Epidermal melanocyte (primary cell): ENCODE data around the gene KIF19.

ENCODE experiments used
- DNase-seq: peaks from one replicate; pipeline ENCODE4 v3.0.0; 2011; ENCODE audit warnings: low spot score; ENCODE audit not compliant: insufficient read length

Gene KIF19

DNA sequence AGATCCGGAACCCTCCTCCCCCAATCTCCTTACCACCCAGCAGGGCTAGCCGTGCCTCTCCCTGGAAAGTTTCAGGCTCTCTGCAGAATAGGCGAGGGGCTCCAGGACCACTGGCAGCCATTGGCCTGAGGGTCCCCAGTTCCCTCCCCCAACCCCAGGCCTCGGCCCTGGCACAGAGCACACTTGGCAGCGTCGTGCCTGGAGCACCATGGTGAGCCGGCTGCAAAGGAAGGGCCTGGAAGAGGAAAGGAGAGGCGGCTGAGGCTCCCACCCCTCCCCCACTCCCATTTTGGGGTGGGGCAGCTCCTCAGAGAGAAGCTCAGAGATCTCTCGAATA is 36.0 kb downstream of the KIF19 start:
- DNase-seq: no peak

DNA sequence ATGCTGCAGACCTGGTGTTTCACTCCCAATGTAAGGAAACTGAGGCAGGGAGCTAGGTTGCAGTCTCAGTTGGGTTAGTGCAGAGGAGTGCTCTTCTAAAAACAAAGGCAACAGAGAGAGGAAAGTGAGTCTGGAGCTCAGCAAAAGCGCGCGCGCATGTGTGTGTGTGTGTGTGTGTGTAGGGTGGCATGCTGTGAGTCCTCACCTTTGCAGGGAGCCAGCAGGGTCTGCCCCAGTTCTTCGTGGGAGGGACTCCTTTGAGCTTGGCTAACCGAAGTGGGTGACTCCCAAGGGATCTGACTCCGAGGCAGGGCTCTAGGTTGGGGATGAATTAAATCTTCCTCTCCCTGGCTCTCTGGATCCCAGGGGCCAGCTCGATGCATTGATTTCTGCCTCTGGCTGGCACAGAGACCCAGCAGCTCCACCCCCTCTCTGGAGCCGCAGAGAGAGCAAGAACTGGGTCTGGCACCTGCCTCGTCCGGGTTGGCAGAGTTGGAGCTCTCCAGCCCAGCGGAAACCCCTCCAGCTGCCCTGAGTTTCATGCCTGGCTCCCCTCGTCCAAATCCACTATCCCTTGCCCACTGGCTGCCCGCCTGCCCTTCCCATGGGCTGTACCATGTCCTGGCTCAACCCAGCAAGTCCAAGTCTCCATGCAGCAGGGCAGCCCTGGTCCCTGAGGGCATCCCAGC is 36.9 kb downstream of the KIF19 start:
- no peak for DNase-seq

DNA sequence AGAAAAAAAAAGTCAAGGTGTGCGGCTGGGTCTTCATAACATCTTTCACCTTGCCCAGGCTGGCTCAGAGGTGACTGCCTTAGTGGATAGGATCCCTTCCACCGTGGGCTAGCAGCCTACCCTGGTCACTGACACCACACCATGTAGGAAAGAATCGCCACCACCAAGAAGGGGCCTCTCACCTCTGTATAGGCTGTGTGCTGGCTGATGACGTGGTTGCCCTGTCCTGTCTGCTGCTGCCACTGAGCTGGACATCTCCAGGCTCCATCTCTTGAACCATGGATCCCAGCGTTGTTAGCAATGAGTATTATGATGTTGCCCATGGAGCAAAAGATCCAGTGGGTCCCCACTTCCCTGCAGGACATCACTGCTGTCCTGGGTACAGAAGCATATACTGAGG is 41.2 kb downstream of the KIF19 start, which contains the start of gene GPR142:
GPR142 (plus strand) TSS at position 301 of the 400 bp plus-strand sequence. CDS start 2,035 bp downstream, outside the sequence.
- no peak for DNase-seq

DNA sequence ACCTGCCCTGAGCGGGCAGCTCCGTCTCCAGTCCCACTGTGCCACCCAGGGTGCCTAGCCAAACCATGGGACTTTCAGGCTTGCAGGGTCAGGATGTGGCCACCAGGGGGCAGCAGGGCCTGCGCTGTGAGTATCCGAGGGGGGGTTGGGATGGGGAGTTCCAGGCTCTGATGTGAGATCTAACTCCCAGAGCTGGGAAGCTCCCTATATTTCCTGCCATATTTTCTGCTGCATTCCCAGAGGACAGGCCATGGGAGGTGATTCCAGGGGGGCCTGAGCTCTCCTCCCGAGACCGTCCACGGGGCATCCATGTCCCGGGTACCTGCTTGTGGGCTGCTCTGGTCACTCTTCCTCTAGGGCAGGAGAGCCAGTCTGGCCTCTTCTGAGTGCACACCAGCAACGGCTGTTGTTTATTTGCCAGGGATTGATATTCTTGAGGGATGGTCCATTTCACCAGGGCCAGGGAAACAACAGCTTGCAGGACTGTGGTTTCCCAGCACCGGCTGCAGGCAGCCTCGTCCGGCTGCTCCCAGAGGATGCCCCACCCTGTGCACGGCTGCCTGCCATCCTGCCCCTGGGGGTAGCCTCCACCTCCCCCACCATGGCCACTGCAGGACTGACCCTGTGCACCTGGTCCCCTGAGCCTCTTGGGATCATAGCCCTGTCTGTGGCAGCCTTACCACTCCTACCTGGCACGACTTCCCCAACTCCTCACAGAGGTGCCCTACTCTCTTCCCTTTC is 42.5 kb downstream of the KIF19 start:
- peak; percentile 78 for DNase-seq

DNA sequence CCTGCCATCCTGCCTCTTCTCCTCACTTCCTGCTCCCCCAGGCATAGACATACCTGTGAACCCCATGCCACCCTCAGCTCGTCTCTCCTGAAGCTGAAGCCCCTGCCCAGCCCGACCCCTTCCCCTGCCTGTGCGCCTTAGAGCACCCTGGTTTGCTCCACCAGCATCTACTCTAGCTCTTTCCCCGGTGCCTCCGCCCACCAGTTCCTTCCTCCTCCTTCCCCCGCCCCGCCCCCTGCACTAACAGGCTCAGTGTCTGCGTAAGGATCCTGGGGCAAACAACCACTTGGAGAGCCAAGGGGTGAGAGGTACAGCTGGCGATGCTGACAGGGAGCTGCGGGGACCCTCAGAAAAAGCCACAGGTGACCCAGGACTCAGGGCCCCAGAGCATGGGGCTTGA is 43.2 kb downstream of the KIF19 start:
- DNase-seq: no peak

DNA sequence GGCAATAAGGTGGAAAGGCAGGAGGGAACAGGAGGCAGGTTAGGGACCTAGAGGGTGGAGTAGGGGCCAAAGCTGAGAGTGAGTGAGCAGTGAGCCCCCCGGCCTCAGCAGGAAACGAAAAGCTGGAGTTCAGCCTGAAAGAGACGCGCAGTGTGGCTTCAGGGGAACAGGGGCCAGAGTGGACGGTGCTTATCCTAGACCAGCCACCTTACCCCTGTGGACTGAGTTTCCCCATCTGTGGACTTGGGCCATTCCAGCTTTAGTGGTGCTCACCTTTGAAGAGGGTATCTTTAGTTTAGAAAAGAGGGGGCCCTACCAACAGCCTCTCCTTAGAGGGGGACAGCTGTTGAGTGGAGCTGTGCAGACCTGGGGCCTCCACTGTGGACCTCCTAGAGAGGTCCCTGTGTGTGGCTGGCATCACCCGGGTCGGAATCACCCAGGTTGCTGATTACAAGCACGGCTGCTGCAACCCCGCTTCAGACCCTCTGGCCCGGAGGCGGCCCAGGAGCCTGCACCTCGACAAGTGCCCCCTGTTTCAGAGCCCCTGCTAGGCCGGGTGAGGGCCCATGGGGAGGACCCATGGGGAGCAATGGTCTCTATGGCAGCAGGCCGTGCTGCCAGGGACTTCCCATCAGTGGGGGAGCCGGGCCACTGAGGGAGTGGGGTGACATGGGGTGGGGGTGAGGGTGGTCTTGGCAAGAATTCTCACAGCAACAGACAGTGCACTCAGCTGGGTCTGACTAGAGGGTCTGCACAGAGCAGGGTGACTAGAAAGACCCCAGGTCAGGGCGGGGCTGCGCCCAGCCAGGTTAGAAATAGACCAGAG is 43.9 kb downstream of the KIF19 start:
- DNase-seq: no peak

DNA sequence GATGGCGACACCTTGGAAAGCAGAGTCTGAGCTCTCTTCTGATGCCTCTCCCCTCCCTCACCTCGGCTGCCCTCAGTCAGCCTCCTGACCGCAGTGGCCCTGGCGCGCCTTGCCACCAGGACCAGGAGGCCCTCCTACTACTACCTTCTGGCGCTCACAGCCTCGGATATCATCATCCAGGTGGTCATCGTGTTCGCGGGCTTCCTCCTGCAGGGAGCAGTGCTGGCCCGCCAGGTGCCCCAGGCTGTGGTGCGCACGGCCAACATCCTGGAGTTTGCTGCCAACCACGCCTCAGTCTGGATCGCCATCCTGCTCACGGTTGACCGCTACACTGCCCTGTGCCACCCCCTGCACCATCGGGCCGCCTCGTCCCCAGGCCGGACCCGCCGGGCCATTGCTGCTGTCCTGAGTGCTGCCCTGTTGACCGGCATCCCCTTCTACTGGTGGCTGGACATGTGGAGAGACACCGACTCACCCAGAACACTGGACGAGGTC is 45.7 kb downstream of the KIF19 start:
- DNase-seq: no peak

DNA sequence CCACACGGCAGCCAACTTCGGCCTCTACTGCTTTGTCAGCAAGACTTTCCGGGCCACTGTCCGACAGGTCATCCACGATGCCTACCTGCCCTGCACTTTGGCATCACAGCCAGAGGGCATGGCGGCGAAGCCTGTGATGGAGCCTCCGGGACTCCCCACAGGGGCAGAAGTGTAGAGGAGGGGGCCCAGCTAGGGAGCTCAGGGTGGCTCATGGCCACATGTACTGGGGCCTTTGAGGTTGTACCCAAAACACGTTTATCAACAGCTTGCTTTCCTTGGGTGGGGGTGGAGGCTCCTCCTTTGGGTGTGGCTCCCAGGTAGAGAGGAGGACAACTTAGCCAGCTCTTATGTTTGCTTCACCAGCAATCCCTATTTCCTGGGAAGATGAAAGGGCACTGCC is 46.4 kb downstream of the KIF19 start:
- no peak for DNase-seq

DNA sequence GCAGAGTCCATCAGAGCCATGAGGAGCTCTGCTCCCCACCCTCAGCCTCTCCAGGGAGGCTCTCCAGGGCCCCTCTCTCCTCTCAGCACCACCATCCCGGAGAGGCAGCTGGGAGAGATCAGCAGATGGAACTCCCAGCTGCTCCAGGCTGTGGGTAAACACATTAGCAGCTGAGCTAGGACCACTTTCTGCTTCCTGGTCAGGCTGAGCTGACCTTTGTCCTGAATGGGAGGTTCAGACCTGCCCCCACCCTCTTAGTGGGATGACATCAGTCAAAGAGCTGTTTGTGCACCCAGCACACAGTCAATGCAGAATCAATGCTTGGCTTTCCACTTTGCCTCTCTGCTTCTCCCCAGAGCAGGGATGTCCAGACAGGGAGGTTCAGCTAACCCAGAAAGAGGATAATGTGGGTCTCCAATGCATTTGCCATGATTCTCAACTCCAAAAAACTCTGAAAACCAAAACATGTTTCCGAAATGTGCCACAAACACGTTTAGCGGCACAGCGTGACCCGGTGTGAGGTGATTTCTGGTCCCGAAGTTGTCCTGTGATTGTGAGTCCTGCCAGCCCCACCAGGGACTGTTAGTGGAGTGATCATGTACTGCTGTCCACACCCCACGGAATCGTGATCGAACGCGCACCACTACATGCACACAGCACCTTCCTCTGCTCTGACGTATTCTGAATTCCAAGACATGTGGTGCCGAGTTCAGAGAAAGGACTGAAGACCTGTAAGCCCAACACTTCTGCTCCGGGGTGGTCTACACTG is 48.0 kb downstream of the KIF19 start:
- DNase-seq: no peak

DNA sequence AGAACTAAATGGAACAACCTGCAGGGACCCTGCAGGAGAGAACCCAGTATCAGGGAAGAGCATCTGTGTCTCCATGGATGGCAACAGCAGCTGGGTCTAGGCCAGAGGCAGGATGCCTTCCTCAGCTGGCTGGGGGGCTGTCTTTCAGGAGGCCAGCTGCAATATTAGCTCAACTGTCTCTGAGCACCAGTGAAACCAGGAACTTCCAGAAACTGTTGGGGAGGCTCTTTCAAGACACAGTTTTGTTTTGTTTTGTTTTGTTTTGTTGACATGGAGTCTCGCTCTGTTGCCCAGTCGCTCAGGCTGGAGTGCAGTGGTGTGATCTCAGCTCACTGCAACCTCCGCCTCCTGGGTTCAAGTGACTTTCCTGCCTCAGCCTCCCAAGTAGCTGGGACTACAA is 48.8 kb downstream of the KIF19 start:
- no peak for DNase-seq

DNA sequence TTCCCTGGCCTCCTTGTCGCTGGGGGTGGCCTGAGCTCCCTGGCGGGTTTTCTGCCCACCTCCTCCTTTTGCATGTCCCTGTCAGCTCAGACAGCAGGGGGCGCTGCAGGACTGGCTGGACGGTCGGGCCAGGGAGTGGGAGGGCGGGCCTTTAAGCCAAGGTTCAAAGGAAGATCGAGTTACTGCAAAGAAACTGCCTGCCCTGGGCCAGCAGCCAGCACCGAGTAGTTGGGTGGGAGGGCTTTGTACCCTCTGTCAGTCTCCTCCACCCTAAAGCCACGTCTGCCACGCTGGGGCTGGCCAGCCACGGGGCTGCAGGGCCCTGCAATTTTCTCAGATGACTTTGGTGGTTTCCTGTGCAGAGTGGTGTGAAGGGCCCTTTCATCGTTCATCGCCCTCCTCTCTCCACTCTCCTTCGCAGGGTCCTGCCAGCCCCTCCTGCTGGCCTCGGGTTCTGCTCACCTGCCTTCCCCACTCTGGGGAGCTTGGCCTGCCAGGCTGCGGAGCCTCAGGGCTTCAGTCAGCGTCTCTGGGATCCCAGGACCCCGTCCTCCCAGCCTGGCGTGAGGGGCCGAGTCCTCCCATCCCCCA is 53.6 kb downstream of the KIF19 start:
- peak; percentile 82 for DNase-seq

DNA sequence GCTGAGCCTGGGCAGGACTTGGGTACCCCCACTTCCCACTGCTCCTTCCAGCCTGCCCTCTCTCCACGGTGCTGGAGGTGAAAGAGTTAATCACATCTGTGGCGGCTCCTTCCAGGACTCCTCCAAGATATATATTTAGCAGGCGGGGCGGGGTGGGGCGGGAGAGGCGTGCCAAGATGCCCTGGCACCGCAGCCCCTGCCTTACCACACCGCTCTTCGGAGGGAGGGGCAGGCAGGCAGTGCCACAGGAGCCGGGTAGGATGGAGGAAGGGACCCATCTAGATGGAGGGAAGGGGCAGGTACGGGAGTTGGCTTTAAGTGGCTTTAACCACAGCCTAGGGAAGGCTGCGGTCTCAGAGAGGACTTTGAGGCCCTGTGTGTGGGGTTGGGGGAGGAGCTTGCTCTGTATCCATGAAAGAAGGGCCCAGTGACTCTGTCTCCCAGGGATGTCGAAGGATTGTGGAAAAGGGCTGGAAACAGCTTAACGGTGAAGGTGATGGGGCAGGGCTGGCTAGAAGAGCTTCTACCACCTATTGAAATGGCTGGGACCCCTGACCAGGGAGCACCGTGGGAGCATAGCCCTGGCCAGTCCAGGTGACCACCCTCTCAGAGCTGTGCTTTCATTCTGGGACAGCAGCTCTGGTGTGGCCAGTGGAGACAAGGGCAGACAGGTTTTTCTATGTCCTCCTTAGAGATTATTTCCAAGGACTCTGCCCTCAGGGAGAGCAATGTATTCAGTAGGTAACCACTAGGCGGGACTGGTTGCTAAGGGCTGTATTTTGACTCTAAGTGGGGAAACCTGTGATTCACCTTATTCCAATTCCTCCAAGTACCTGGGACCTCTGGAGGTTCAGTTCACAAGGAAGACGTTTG is 54.3 kb downstream of the KIF19 start:
- no peak for DNase-seq

DNA sequence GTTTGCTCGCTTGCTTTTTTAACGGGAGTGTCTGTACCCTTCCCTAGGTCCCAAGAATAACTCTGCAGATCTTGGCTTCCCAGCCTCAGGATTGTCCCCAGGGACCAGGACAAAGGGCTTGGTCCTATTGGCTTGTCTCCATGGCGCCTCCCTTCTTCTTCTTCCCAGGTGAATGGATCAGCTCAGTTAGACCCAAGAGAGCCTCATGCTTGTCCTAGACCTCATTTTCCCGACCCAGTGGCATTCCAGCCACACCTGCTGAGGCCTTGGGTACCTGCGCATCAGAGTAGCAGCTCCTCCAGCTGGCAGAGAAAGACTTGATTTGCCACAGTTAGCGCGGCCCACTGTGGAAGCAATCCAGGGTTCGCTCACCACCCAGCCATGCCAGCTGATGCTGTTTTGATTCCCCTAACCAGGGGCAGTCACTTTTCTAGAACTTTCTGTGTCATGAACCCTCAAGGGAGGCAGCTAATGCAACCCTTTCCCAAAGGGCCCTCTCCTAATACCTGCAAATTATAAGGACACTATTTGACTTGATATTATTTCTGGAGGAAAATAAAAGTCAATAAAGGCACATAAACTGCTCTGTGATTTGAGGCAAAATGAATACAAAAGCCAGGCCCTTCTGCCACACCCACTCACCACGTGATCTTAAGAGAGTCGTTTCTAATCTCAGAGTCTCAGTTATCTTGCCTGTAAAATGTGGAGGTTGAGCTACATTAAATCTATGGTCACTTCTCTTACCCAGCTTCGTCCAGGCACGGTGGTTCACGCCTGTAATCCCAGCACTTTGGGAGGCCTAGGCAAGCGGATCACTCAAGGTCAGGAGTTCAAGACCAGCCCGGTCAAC is 55.2 kb downstream of the KIF19 start:
- DNase-seq: no peak

DNA sequence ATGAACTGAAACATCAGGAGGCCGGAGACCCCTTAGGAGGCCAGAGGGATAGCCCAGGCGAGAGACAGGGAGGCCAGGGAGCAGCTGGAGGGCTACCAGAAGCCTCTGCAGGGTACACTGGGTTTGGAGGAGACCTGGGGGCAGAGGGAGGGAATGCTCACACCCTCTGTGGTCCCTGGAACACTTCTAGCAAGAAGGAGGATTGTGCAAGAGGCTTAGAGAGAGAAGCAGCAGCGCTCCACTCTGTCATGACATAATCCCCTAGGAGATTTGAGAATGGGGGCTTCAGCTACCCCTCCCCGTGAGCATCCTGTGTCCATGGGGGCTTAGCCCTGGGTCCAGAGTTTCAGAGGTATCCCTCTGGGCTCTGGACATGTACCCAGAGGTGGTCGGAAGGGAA is 57.1 kb downstream of the KIF19 start:
- DNase-seq: no peak

DNA sequence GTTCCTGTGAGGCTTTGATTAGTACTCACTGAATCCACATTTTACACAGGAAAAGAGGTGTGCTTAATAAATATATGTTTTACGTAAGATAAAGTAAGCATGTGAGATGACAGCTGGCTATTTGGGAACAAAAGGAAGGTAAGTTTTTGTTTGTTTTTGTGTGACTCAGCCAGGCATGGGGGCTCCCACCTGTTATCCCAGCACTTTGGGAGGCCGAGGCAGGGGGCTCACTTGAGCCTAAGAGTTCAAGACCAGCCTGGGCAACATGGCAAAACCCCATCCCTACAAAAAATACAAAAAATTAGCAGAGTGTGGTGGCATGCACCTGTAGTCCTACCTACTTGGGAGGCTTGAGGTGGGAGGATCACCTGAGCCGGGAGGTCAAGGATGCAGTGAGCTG is 59.2 kb downstream of the KIF19 start:
- DNase-seq: no peak

DNA sequence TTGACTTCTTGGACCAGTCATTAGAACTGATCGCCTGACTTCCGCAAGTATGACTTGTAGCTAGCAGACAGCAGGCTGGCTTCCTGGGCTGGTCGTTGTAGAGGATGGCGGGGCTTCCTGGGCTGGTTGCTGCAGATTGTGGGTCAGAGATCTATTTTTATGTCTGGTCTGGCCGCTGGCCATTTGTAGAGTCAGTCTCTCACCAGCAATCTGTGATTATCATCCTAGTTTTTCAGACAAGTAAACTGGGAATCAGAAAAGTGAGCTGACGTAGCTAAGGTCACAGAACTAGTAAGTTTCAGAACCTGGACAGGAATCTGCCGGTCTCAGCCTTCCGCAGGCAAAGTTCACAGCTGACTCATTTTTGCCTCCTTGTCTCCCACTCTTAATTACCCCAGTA is 60.4 kb downstream of the KIF19 start:
- no peak for DNase-seq

DNA sequence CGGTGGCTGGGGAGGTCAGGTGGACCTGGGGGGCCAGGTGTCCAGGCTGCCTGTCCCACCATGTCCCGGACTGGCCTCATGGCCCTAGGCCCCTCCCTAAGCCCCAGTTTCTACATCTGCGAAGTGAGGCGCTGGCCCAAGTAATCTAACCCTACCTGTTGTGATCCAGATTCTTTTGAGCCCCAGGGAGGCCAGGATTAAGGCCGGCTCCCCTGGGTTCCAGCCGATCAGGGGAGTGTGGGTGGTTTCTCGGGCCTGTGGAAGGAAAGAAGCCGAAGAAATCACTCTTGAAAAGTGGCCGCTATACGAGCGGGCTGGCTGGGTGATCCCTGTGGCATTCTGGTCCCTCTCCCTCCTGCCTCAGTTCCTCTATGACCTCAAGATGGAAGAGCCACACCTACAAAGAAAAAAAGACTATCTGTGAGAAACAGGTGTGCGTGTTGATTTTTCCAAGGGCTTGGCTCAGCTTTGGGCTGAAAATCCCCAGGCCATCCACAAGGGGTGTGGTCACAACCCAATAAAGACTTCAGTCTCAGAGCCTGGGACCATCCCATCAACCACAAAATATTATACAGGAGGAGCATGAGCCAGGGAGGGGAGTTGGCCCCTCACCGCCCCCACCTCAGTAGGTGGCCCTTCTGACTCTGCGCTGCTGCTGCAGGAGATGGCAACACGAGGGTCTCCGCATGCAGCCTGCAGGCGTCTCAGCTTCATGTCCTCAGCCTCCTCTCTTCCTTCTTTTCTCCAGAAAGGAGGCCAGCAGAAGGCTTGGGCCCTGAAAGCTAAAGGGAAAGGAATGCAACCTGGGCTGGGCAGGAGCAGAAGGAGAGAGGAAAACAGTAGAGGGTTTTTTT is 61.6 kb downstream of the KIF19 start:
- no peak for DNase-seq

DNA sequence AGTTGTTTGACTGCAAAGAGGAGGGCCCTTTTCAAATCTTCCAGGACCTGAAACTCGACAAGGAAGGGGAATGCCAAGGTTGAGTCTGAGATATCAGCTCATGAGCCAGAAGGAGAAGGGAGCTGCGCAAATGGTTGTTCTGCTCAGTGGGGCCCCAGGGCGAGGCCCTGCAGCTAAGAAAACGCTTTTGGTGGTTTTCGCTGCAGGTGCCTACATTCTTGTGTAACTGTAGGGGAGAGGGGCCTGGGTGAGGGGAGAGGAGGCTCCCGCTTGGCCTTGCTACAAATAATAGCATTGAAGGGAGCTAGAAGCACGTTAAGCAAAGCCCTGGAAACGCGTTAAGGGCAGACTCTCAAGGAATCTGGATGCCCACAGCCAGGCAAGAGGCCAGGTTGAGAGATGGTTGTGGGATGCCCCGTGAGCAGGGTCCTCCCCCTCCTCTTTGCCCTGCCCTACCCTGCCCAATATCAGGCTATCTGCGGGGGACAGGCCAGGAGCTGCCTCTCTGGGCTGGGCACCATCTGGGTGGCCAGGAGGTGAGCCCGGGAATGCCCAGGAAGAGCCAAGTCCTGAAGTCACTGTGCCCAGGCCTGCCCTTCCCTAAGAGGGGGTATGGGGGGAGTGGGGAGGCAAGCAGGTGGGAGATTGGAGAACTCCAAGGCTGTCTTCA is 63.2 kb downstream of the KIF19 start:
- no peak for DNase-seq
